NCI-H748 (cell line): ENCODE data around the gene TTLL9.

Source experiments
- DNase-seq: peaks from one replicate; lab custom pipeline; 2025; ENCODE audit not compliant: unreplicated experiment; lab: John Stamatoyannopoulos, UW

TTLL9 gene

GRCh38 chr20:31857861-31858759, 12.3 kb upstream of the TTLL9 start:
- DNase-seq: no peak

DNA sequence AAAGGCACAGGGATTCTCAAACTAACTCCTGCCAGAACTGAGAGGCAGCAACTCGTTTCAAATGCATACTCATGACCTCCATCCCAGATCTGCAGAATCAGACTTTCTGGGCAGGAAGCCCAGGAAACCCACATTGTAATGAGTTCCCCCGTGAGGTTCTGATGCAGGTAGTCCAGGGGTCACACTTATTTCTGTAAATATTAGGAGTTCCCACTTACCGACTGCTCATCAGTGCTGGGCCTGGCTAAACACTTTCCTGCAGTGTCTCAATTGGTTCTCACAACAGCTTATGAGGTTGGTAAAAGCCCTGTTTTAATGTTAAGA, 11.7 kb upstream of the TTLL9 start:
- DNase-seq: no peak

DNA sequence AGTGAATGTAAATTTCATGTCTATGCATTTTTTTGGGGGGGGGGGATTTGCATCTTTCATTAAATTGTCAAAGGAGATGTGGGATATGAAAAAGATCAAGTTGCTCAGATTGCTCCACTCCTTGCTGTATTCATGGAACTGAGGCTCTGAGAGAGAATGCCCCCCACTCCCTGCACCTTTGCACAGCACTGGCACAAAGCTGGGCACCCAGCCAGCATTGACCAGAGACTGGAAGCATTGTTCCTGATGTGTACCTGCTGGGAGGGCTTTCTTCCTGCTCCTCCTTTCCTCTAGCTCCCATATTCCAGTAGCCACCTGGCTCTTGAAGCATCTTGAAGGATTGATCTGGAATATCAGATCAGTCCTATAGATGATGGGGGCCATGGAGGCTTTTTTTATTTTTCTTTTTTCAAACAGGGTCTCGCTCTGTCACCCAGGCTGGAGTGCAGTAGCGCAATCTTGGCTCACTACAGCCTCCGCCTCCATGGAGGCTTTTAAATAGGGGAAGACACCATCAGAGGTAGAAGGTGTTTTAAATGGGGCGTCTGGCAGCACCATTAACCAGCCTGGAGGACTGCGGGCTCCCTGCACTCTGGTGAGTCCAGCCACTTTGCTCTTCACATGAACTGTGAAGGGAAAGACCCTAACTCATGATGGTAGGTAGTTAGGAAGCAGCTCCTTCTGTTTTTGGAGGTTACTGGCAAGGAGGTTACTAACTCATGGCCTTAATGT, 11.0 kb upstream of the TTLL9 start:
- DNase-seq: no peak

DNA sequence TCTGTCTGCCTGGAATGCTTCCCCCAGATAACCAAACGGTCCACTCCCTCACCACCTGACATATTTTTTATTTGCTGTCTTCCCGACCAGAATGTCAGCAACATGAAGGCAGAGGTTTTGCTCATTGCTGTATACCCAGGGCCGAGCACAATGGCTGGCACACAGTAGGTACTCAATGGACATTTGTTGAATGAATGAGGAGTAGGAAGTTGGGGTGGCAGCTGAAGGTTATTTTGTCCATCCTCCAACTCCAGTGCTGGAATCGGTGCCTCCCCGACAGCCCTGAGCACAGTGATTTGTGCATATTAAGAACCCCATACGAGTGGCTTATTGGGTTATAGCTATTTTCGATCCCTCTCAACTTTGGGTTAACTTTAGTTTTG, 10.4 kb upstream of the TTLL9 start:
- DNase-seq: no peak

- DNase-seq: peak; percentile 21
Observed at GRCh38 chr20:31860390-31861134, 9.9 kb upstream of the TTLL9 start.

GRCh38 chr20:31861135-31861384, 9.4 kb upstream of the TTLL9 start:
- DNase-seq: peak; percentile 57

GRCh38 chr20:31861385-31862156, 8.9 kb upstream of the TTLL9 start:
- DNase-seq: peak; percentile 87

DNA sequence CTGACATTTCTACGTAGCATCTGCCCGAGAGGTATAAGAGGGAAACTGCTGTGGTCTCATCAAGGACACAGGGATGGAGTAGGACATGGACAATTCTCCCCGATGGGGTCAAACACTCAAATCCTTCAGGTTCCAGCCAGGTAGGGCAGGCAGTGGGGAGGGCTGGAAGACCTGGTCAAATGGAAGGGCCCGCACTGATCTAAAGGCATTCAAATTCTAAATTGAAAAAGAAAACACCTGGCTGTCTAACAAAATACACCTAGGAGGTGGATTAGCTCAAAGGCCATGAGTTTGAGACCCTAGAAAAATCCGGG, 8.3 kb upstream of the TTLL9 start:
- DNase-seq: no peak

GRCh38 chr20:31862506-31862905, 7.9 kb upstream of the TTLL9 start:
- no peak for DNase-seq

GRCh38 chr20:31863296-31864085, 6.9 kb upstream of the TTLL9 start:
- DNase-seq: no peak

GRCh38 chr20:31864521-31865400, 5.7 kb upstream of the TTLL9 start:
- DNase-seq: no peak

DNA sequence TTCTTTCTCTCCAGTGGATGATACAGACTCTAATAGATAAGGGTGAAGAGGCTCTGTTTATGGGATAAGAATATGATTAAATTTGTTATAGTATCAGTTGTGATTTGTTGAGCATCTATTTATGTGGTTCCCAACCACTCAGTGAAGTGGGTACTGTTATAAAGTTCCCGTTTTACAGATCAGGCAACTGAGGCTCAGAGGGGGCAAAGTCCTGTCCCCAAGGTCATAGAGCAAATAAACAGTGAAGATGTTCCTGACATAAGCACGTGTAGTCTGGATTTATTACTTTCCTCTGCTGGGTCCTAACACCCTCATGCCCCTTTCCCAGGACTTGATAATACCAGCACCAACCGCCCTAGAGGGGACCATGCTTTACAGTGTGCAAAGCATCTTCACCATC, 4.2 kb upstream of the TTLL9 start:
- DNase-seq: no peak

DNA sequence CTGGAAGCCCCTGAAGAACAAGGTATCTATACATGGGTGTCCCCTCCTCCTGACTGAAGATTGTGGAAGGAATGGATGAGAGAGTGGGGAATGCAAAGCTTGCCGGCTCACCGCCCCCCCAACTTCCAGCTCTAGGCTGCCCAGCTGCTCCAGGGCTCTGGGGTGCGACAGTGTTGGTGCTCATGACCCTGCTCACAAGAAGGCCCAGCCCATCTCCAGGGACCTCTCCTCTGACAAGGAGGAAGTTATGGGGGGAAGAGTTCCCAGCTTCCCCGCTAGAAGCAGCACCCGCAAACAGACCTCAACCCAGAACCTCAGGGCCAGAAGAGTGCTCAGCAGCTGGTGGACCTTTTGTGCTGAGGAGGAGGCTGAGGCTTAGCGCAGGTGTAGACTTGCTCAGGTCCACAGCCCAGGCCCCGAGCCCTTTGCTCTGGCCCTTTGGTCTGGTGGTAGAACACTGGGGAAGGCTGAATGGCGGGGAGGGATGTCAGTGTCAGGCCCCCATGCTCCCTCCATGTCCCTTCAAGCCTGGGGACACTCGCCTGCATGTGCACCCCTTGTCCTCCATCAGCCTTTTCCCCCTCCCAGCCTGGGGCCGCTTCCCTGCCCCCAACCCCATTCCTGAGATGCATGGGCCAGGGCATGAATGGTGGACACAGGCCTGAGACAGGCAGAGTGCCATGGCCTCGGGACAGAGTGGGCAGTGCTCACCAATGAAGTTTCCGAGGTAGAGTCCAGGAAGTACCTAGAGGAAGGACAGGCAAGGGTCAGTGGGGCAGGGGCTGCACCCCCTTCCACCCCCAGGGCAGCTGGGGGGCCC, 1.4 kb upstream of the TTLL9 start:
- no peak for DNase-seq

GRCh38 chr20:31869673-31869941, 827 bp upstream of the TTLL9 start:
- DNase-seq: no peak

- DNase-seq: no peak
Observed at GRCh38 chr20:31870726-31871617, 538 bp downstream of the TTLL9 start.

DNA sequence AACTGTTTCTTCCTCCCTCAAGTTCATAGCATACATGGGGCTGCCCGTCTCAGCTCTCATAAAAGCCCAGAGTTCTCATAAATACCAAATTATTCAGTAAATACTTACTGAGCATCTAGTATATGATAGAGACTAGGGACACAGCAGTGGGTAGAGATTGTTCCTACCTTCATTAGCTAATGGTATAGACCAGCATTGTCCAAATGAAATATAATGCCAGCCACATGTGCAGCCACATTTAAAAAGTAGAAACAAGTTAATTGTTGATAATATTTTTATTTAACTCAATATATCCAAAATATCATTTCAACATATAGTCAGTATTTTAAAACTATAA, 1.2 kb downstream of the TTLL9 start:
- no peak for DNase-seq

GRCh38 chr20:31872406-31872805, 2.0 kb downstream of the TTLL9 start:
- DNase-seq: no peak

- DNase-seq: no peak
Observed at GRCh38 chr20:31875671-31876070, 5.2 kb downstream of the TTLL9 start.
